Umbilical cord (tissue), 2 donors: ENCODE results near the gene CHST11. TPM values are rescaled to one million over a fixed set of nuclear protein-coding genes. Genes with fewer than 3 reads are reported as not detected.

ENCODE experiments used
- DNase-seq: peaks from one replicate; pipeline ENCODE4 v3.0.0-alpha.2; 2015; ENCODE audit warnings: low spot score
- total RNA-seq: library from RNA; depleted of rRNA; stranded (reverse); fragments of >200 nt; gene quantifications from one replicate; pipeline ENCODE4 v1.2.3, GENCODE V29; 2014; ENCODE audit warnings: low replicate concordance; ENCODE audit not compliant: insufficient read depth

The CHST11 gene
- total RNA-seq, 1 donor from 2014 or later, result 6.5 TPM

- DNase-seq, result peak; percentile 34
Observed at GRCh38 chr12:104480826-104481440, 24.2 kb downstream of the CHST11 start.

GRCh38 chr12:104482113-104482512, 25.4 kb downstream of the CHST11 start:
- DNase-seq, result no peak

- no peak for DNase-seq
Observed at GRCh38 chr12:104482748-104483147, 26.0 kb downstream of the CHST11 start.

GRCh38 chr12:104484079-104484478, 27.3 kb downstream of the CHST11 start:
- DNase-seq, result no peak

DNA sequence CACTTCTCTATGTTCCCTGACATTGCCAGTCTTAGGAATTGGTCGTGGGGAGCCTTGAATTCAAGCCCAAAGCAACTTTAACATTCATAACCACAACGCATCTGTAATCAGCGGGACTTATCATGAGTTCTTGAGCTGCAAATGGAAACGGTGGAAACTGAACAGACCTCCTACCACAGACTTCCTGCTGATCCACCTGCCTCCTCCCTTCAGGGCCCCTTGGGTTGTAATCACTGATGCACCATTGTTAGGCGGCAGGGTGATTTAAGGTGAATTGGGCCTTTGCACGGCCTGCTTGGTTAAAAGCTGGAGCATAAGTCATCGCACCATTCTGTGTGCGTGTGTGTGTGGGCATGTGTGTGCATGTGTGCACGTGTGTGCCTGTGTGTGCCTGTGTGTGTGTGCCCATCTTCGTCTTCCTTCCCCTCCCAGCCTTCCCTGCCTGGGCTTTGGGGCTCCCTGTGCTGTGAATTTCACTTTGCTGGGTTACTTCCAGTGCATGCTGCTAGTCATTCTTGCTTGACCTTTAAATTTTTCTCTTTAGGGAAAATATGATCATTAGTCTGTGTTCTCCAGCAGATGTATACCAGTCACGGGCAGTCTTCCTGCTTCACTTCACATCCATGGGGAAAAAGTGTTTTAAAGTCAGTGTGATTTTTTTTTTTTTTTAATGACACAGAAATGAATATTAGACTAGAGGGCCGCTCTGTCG, 29.1 kb downstream of the CHST11 start:
- DNase-seq, result no peak

- no peak for DNase-seq
Observed at GRCh38 chr12:104486363-104486750, 29.6 kb downstream of the CHST11 start.

GRCh38 chr12:104486943-104487819, 30.4 kb downstream of the CHST11 start:
- DNase-seq, result peak; percentile 22

DNA sequence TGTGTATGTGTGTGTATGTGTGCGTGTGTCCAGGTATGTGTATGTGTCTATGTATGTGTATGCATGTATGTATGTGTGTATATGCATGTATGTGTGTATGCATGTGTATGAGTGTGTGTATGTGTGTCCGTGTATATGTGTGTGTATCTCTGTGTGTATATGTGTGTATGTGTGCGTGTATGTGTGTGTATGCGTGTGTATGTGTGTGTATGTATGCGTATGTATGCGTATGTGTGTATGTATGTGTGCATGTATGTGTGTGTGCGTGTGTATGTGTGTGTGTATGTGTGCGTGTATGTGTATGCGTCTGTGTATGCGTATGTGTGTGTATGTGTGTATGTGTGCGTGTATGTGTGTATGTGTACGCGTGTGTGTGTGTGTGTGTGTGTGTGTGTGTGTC, 31.6 kb downstream of the CHST11 start:
- no peak for DNase-seq

GRCh38 chr12:104490186-104490585, 33.4 kb downstream of the CHST11 start:
- no peak for DNase-seq

DNA sequence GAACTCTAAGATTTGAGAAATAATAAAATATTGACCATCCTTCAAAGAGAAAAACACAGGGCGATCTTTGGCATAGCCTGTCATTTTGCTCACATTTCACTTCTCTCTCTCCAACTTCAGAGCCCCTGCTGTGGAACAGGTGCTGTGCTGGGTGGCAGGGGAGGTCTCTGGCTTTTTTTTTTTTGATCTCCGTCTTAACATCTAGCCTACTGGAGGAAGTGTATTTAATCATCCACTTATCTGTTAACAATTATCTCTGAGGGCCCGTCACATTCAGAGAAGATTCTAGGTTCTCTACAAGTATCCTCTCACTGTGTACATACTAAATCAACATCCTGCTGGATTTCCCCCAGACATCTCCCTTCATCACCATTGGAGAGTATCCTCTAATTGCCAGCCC, 34.1 kb downstream of the CHST11 start:
- DNase-seq, result no peak

- DNase-seq, result no peak
Observed at GRCh38 chr12:104493496-104493895, 36.7 kb downstream of the CHST11 start.

GRCh38 chr12:104494137-104494792, 37.5 kb downstream of the CHST11 start:
- DNase-seq, result peak; percentile 61

- no peak for DNase-seq
Observed at GRCh38 chr12:104494793-104495158, 38.0 kb downstream of the CHST11 start.

DNA sequence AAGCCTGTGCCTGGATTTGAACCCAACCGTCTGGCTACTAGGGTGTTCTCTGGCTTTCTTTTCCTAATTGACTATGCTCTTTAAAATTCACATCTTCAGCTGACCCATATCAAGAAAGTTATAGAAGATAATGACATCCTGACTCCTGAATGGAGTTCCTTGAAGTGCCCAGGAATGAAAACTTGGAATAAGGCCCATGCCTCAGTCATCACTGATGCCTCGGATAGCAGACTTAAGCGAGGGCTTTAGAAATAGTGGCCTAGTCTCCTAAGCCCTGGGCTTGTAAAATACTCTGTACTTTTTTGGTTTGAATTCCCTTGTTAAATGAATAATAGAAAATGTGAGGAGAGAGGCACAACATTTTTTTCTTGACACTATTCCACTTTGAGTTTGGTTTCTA, 39.0 kb downstream of the CHST11 start:
- DNase-seq, result no peak

GRCh38 chr12:104496336-104496735, 39.6 kb downstream of the CHST11 start:
- DNase-seq, result no peak

- DNase-seq, result no peak
Observed at GRCh38 chr12:104498211-104498801, 41.6 kb downstream of the CHST11 start.

DNA sequence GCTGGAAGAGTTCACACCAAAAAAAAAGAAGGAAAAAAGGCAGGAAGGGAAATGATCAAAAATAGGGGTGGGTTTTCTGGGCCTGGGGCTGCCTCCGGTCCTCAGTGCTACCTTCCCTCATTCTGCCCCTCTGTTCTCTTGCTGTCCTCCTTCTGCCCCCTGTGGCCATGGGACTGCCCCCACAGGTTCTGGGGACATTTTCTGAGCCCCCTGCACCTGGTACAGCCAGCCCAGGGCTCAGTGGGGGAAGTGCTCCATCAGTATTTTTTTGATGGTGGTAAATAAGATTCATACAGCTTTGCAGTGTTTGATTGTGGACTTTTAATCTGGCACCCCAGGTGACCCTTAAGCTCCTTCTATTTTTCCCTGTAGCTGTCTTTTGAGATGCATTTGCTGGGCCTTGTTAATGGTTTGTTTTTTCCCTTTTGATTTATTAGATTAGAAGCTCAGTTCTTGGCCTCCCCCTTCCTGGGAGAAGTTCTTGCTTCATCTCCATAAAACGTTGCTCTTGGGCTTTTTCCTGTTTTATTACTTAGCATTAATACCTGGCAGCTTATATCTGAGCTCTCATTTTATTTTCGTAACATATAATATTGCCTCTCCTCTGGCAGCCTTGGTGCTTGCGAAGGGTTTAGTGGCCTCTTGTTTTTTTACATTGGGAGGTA, 43.1 kb downstream of the CHST11 start:
- peak; percentile 56 for DNase-seq

- no peak for DNase-seq
Observed at GRCh38 chr12:104501115-104501514, 44.4 kb downstream of the CHST11 start.

DNA sequence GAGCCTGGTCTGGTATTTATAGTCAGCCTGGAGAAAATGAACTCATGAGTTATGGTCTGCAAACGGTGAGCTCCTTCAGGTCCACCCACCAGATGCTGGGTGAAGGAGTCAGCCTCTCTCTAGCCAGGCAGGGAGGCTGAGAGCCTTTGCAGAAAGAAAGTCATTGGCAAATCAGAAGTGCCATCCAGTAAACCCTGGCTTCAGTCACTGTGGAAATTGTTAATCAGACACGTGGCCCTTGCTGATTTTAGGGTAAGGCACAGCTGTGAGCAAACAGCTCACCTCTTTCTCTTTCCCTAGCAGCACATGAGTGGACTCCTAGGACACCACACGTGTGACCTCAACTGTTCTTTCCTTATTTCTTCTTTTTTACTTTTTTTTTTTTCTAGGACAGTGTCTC, 44.9 kb downstream of the CHST11 start:
- no peak for DNase-seq

DNA sequence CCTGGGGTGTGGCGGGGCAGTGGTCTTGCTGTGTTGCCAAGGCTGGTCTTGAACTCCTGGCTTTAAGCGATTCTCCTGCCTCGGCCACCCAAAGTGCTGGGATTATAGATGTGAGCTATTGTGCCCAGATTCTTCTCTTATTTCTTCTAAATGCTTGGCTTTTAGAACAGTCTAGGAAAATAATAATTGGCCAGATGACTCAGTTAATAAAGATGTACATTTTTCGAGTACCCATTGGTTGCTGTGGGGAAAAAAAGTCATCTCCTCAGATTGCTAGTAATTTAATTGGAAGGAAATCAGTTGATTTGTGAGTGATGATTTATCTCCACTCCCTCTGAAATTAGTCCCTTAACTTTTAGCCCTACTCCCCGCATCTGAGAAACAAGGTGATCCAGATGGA, 45.5 kb downstream of the CHST11 start:
- no peak for DNase-seq

- no peak for DNase-seq
Observed at GRCh38 chr12:104502638-104503037, 45.9 kb downstream of the CHST11 start.
